NOMO-1 treated with DMSO at 0.1 percent for 48 hours (cell line): ENCODE data around the gene FYN.
"Not testable (repeated sequence)": the region's sequence is repeated elsewhere in the genome, so short reads cannot be mapped to it uniquely, and the experiment has no call there.

Source experiments
- DNase-seq: peaks from one replicate; lab custom pipeline; 2025; ENCODE audit not compliant: unreplicated experiment; lab: John Stamatoyannopoulos, UW

Gene FYN

GRCh38 chr6:111873178-111874024 lies at the start of gene FYN:
TSS of gene FYN (minus strand) at chr6:111873452. CDS start at chr6:111720051, 153,401 bp downstream.
- DNase-seq: peak; percentile 96

GRCh38 chr6:111922454-111923297 lies 49.4 kb upstream of the FYN start:
- DNase-seq: peak; percentile 79

GRCh38 chr6:111921103-111921502 lies 47.9 kb upstream of the FYN start:
- no peak for DNase-seq

GRCh38 chr6:111920578-111920977 lies 47.3 kb upstream of the FYN start:
- DNase-seq: no peak

GRCh38 chr6:111918825-111919224 lies 45.6 kb upstream of the FYN start:
- DNase-seq: peak; percentile 13

GRCh38 chr6:111916747-111917146 lies 43.5 kb upstream of the FYN start:
- no peak for DNase-seq

GRCh38 chr6:111914617-111915016 lies 41.4 kb upstream of the FYN start:
- no peak for DNase-seq

- DNase-seq: no peak
Observed at GRCh38 chr6:111912904-111913303, 39.7 kb upstream of the FYN start.

- DNase-seq: no peak
Observed at GRCh38 chr6:111911428-111911827, 38.2 kb upstream of the FYN start.

- no peak for DNase-seq
Observed at GRCh38 chr6:111909238-111909637, 36.0 kb upstream of the FYN start.

GRCh38 chr6:111908365-111908764 lies 35.1 kb upstream of the FYN start:
- DNase-seq: not testable (repeated sequence)

- DNase-seq: no peak
Observed at GRCh38 chr6:111900735-111901134, 27.5 kb upstream of the FYN start.

- DNase-seq: no peak
Observed at GRCh38 chr6:111899531-111899930, 26.3 kb upstream of the FYN start.

GRCh38 chr6:111898452-111898851 lies 25.2 kb upstream of the FYN start:
- no peak for DNase-seq

- no peak for DNase-seq
Observed at GRCh38 chr6:111894951-111895350, 21.7 kb upstream of the FYN start.

- DNase-seq: no peak
Observed at GRCh38 chr6:111894272-111894671, 21.0 kb upstream of the FYN start.

- DNase-seq: no peak
Observed at GRCh38 chr6:111892431-111892830, 19.2 kb upstream of the FYN start.

- no peak for DNase-seq
Observed at GRCh38 chr6:111890988-111891387, 17.7 kb upstream of the FYN start.

- no peak for DNase-seq
Observed at GRCh38 chr6:111888928-111889695, 15.9 kb upstream of the FYN start.

GRCh38 chr6:111886793-111887192 lies 13.5 kb upstream of the FYN start:
- not testable (repeated sequence) for DNase-seq

- no peak for DNase-seq
Observed at GRCh38 chr6:111885373-111886027, 12.2 kb upstream of the FYN start.
